NCI-H748 (cell line): ENCODE measurements around the gene LAMP2.
A peak's percentile ranks its signal among the peaks of the same experiment; 100 is the strongest.
"Not testable (repeated sequence)": the region's sequence is repeated elsewhere in the genome, so short reads cannot be mapped to it uniquely, and the experiment has no call there.

ENCODE experiments used
- DNase-seq: peaks from one replicate; lab custom pipeline; 2025; ENCODE audit not compliant: unreplicated experiment; lab: John Stamatoyannopoulos, UW

LAMP2 gene

DNA sequence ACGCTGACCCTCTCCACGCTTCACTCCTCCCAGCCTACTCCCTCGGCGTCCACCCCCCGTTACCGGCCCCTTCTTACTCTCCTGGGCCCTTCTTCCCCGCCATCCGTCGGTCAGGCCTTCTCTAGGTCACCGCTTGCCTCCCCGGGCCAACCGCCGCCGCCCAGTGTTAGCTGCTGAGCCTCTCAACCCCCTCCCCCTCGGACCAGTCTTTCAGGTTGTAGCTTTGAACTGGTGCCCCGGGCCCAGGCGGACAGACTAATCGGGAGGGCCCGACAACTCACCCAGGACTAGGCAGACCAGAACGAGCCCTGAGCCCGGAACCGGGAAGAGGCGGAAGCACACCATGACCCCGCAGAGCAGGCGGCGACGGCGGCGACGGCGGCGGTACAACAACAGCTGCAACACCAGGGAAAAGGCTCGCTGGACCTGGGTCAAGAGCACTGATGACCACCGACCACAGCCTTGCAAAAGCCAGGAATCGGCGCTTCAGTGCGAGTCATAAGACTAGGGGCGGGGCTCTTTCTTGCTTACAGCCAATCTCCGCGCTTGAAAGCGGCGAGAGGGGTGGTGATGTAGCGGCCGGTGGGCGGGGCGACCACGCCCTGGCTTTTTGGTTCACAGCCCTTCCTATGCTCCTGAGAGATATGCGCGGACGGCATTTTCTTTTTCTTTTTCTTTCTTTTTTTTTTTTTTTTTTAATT lies at the start of gene LAMP2:
LAMP2 (minus strand) TSS at position 472 of the 701 bp plus-strand sequence; CDS start at position 345, 127 bp downstream.
- DNase-seq: peak; percentile 97

DNA sequence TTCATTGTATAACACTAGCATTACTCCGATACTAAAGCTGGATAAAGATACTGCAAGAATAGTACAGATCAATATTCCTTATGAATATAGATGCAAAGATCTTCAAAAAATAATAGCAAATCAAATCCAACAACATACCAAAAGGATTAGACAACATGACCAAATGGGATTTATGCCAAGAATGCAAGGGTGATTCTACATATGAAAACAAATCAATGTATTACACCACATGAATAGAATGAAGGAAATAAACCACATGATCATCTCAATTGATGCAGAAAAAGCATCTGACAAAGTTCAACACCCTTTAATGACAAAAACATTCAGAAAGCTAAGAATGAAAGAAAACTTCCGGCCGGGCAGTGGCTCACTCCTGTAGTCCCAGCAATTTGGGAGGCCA lies 48.8 kb upstream of the LAMP2 start:
- DNase-seq: no peak

DNA sequence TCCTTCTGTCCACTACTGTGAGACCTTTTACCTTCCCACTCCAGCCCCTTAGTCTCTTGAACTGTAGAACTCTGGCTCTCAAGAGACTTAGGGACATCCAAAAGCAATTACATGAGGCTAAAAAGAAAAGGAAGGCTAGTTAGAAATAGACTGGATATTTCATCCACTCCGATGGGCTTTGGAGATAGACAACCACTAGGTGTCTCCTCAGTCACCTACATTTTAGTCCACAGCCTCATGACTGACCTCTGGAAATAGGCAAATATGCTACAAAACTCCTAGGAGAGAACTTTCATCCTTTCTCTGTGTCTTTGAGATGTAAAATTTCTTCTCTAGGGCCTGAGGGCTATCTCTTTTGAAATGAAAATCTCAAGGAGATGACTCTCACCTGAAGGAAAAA lies 45.1 kb upstream of the LAMP2 start:
- peak; percentile 36 for DNase-seq

DNA sequence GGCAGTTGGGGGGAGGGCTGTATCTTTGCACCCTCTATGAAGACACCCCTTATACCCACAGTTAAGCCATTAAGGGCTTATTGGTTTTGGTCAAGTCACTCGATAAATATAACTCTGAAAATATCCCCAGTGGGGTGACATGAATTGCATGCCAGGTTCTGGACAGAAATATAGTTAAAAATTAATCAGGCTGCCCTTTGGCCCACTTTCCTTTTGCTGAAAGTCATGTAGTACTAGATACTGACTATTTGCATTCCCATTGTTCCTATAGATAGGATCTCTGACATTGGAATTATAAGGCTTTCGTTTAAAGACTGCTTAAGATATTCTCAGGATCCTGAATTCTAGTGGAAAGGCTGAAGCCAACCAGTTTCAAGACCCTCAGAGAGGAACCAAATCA lies 43.5 kb upstream of the LAMP2 start:
- no peak for DNase-seq

DNA sequence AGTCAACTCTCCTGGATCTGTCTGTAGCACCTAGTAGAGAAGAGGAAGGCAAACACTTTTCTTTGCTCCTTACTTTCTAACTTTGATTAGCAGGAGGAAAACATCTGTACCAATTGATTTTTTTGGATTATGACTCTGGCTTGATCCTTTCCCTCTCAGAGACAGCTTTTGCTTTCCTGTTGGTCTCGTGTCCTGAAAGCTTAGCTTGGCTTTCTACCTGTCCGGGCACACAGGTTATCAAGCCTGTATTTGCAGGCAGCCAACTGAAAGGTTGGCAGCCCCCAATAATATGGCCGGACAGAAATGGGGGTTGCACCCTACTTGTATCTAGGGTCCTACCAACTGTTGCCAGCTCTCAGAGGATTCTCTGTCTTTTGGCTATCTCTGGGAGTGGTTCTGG lies 43.1 kb upstream of the LAMP2 start:
- no peak for DNase-seq

DNA sequence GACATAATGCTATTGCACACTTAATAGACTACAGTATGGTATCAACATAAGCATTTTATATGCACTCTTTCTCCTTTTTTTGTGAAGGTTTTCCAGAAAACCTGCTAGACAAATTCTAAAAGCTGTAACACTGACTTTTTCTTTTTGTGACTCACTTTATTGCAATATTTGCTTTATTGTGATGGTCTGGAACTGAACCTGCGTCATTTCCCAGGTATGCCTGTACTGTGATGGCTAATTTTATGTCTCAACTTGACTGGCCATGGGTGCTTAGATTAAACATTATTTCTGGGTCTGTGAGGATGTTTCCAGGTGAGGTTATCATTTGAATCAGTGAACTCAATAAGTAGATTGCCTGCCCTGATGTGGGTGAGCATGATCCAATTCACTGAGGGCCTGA lies 35.5 kb upstream of the LAMP2 start:
- no peak for DNase-seq

DNA sequence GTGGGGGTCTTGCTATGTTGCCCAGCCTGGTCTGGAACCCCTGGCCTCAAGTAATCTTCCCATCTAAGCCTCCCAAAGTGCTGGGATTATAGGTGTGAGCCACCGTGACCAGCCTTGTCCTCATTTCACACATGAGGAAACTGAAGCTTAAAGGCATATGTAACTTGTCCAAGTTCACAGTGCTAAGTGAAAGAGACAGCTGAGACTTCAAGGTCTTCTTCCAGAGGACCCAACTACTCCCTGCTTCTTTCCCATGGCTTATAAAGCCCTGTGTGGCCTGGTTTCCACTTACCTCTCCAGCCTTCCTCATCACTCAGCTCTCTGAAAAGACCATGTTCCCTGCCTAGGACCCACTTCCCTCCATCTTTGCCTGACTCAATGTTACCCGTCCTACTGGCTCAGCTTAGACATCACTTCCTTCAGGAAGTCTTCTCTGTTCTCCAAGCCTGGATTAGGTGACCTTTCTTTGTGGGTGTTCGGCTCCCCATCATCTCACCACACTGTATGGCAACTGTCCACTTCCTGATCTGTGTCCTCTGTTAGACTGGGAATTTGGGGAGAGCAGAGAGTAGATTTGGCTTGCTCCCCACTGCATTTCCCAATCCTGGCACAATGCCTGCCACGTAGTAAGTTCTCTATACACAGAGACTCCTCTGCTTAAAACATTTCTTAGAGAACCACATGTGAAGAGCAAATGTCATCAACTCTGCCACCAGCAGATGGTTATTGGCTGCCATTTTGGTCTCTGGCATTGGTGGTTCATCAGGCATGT lies 30.4 kb upstream of the LAMP2 start:
- no peak for DNase-seq

DNA sequence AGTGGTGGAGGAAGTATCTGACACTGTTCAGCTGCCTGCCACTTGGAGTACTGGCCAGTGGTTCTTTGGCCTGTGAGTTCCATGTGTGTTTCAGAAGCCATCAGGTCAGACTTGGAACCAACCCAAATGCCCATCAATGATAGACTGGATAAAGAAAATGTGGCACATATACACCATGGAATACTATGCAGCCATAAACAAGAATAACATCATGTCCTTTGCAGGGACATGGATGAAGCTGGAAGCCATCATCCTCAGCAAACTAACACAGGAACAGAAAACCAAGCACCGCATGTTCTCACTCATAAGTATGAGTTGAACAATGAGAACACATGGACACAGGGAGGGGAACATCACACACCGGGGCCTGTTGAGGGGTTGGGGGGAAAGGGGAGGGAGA lies 21.0 kb upstream of the LAMP2 start:
- not testable (repeated sequence) for DNase-seq

DNA sequence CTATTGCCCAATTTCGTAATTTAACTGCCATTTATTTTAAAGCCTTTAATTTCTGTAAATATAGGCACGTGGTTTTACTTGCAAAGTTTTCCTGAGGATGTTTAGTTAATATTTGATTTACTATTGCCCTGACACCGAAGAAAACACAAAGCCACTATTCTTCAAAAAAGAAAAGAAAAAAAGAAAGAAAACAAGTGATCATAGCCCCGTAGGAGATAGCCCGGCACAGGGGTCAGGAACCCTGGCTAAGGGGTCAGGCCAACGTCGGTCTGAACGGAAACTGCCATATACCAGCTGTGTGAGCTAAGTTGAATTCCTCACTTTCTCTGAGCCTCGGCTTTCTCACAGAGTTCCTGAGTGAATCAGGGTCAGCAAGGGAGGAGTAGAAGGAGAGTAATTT lies 17.7 kb upstream of the LAMP2 start:
- no peak for DNase-seq

DNA sequence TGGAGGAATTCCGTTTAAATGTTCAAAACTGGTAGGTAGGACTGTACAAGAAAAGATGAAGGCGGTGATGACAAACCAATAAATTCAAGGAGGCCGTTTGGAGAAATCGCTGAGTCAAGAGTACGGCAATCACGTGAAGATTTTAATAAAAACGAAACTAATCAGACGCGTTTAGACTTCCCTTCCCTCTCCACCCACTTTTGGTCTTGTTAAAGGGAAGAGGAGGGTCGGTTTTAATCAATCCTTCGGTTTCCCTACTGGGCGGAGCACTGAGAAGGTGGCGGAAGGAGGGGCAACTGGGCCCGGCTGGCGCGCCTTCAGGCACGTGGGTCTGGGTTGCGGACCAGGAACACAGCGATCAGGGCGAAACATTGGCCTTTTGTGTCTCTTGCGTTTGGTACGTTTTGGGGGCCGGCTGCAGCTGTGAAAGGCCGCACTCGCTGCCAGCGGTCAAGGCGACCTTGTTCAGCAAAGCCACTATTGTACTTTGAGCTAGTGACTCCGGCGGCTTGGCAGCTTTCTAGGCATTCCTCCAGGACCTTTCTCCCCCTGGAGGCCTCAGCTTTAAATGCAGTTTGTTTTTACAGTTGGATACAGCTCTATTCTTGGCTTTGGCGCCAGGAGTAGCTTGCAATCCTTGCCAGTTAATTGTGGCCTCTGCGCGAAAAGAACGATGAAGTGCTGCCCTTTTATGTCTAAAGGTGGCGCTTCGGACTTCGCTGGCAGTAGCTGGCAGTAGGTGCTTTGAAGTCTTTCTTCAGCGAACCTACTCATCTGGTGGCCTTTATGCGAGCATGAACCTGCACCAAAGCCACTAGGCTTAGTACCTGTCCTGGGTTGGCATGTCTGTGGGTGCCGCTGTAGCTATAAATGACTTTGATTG lies 16.8 kb upstream of the LAMP2 start:
- DNase-seq: peak; percentile 96

DNA sequence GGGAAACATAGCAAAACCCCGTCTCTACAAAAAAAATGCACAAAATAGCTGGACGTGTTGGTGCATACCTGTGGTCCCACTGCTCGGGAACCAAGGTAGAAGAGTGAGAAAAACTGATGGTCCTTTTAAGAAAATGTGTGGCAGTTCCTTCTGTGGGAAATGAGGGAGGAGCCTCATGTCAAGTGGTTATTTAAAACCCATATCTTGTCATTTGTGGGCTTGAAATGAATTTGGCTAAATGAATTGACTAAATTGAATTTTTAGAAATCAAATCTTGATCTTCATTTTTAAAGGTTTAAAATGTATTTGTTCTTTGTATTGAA lies 16.2 kb upstream of the LAMP2 start:
- DNase-seq: peak; percentile 53

DNA sequence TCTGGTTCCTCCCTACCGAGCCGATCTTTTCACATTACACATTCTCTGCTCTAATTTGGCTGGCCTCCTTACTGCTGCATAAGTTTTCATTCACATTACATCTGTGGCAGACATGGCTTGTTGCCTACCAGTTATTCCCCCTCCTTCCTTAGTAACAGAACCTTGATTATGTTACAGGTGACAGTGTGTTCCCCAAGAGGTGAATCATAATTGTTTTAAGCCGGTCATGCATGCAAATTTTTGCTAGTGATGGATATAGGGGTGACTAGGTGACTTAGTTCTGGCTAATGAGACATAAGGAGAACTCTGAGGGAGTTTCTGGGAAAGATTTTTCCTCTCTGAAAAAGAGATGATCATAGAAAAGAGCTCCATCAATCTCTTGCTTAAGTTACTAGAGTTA lies 8.4 kb upstream of the LAMP2 start:
- no peak for DNase-seq

DNA sequence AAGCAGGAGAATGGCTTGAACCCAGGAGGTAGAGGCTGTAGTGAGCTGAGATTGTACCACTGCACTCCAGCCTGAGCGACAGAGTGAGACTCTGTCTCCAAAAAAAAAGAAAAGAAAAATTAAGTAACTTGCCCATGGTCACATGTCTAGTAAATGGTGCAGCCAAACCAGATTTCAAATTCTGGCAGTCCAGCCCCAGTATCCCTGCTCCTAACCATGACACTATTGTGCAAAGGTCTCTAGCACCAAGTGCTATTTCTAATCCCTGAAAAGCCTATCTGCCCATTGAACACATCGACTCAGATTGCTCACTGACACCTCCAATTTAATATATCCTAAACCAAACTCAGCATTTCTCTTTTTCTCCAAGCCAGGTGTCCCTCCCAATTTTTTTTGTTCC lies 7.6 kb upstream of the LAMP2 start:
- no peak for DNase-seq

DNA sequence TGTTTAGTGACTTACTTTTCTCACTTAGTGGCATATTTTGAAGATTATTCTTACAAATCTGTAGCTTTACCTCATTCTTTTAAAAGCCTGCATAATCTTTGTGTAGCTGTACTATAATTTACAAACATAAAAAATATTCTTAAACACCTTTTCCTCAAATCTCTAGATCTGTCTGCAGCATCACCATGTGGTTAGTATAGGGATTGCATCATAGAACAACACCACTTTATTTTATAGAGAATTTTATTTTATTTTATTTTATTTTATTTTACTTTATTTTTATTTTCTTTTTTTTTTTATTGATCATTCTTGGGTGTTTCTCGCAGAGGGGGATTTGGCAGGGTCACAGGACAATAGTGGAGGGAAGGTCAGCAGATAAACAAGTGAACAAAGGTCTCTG lies 6.4 kb upstream of the LAMP2 start:
- DNase-seq: peak; percentile 32

DNA sequence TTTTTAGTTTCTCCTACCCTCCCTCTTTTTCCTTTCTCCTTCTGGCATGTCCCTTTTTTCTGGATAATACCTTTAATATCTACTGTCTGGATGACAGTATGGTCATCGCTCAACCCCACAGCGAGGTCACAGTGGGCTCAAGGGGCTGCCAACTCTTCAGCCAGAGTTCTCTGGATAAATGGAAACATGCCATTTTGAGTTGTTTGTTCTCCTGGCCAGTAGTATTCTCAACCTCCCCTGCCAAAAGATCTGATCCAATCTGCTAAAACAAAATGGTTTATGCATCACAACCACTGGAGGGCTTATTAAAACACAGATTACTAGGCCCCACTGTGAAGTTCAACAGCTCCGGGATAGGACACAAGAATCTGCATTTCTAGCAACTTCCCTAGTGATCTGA lies 5.0 kb upstream of the LAMP2 start:
- DNase-seq: no peak

DNA sequence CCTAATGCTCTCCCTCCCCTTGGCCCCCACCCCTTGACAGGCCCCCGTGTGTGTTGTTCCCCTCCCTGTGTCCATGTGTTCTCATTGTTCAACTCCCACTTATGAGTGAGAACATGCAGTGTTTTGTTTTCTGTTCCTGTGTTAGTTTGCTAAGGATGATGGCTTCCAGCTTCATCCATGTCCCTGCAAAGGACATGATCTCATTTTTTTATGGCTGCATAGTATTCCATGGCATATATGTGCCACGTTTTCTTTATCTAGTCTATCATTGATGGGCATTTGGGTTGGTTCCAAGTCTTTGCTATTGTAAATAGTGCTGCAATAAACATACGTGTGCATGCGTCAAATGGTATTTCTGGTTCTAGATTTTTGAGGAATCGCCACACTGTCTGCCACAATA lies 561 bp upstream of the LAMP2 start:
- DNase-seq: not testable (repeated sequence)

DNA sequence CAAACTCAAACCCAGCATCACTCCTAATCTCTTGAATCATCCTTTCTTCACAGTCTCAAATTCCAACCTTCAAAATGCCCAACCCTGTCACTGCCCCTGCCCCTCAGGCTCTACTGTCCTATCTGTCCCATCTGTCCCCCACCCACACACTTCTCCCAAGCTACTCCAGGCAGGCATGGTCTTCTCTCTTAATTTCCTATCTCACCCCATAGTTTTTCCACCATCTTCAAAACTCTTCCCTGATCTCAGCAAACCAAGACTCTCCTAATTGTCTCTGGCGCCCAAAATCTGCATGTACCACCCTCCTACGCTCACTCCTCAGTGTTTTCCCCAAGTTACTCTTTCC lies 644 bp downstream of the LAMP2 start:
- DNase-seq: no peak

DNA sequence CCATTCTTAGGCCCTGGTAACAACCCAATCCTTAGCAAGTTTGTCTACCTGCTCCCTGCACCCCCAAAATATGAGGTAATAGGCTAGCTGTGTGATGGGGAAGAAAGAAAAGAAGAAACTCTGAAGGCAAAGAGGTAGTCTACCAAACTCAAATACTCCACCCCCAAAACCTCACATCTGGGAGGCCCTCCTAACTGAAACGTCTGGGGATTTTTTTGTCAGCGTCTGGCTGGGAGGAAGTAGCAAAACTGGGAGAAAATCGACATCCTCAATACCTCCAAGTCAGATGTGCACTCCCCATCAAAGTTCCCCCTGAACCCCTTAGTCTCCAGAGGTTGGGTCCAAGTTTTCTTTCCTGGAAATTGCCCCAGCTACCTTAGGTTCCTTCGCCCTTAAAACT lies 1.0 kb downstream of the LAMP2 start:
- DNase-seq: no peak

DNA sequence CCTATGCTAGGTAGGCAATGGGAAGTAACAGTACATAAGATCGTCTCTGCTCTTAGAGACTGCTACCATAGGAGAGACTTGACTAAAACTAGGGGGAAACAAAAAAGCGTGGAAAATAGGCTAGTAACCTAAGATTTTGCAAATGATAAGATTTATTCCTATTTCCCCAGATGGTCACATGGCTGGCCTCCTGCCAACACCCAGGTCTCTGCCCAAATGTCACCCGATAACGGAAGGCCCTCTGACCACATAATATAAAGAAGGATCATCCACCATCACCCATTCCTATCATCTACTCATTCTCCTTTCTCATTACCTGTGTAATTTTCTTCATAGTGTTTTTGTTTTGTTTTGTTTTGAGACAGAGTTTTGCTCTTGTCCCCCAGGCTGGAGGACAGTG lies 4.7 kb downstream of the LAMP2 start:
- DNase-seq: no peak

DNA sequence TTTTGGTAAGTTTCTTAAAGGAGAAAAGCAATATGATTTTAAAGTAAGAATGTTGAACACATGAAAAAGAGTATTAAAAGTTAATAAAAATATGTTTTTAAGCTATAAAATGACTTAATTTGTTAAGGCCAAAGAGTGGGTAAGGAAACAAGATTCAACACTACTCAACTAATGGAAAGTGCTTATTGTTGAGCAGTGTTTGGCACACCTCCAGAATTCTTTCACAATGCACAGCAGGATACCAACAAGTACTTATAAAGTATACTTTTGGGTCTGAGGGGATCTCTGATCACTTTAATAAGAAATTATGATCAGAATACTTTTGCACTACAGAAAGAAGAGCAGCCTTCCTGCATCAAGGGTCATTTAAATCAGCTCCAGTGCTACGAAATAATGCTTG lies 5.9 kb downstream of the LAMP2 start:
- peak; percentile 13 for DNase-seq

DNA sequence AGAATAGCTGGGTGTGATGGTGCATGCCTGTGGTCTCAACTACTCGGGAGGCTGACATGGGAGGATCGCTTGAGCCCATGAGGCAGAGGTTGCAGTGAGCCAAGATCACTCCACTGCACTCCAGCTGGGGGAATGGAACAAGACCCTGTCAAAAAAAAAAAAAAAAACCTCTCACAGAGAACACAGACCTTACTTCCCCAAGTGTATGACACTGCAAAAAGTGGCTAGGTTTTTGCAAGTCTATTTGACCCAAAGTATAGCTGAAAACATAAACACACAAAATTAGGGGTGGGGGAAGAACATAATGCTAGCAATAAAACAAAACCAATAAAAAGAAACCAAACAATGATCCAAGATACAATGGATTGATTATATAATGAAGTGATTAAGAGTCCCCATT lies 6.7 kb downstream of the LAMP2 start:
- no peak for DNase-seq

DNA sequence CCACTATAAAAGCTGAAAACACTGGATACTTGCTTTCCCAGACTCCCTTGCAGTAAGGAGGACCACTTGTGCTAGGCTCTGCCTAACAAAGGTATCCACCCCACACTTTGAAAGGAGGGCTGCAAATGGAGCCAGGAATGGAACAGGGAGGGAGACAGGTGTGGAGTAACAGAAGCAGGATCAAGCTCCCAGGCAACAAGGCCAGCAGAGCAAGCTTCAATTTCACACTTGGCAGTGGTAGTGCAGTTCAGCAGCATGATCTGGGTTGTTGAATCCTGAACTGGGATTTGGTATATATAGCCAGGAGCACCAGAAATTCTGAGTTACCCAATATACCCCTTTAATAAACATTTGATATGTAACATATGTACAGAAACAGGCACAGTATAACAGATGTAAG lies 9.8 kb downstream of the LAMP2 start:
- no peak for DNase-seq
